IPS-15b (cell line): Measurements from ENCODE around the gene KANSL1.

ENCODE experiments used
- H3K27me3 ChIP-seq: one replicate; pipeline ENCODE4 v1.6.1; 2013; ENCODE audit warnings: low read length; ENCODE audit not compliant: control insufficient read depth, insufficient read depth
- H3K36me3 ChIP-seq: one replicate; pipeline ENCODE4 v1.6.1; 2013; ENCODE audit warnings: low read length; ENCODE audit not compliant: control insufficient read depth, insufficient read depth
- H3K4me1 ChIP-seq: one replicate; pipeline ENCODE4 v1.6.1; 2013; ENCODE audit warnings: mild to moderate bottlenecking, low read length; ENCODE audit not compliant: control insufficient read depth, insufficient read depth
- H3K4me3 ChIP-seq: one replicate; pipeline ENCODE4 v1.5.1; 2013; ENCODE audit warnings: low read depth, low read length
- H3K9ac ChIP-seq: one replicate; pipeline ENCODE4 v1.6.1; 2013; ENCODE audit warnings: low read depth, mild to moderate bottlenecking, low read length
- H3K9me3 ChIP-seq: one replicate; pipeline ENCODE4 v1.6.1; 2013; ENCODE audit warnings: mild to moderate bottlenecking, low read length; ENCODE audit not compliant: control insufficient read depth, insufficient read depth

Gene KANSL1

GRCh38 chr17:46047856-46048255 lies 145.4 kb downstream of the KANSL1 start:
- Histone ChIP-seq H3K27me3 (no peaks in the 10 kb centered on the region), H3K4me3 (no peak overlapping the region), H3K4me1 (no peaks in the 10 kb centered on the region), H3K9me3 (no peaks in the 10 kb centered on the region), H3K9ac (no peak overlapping the region), H3K36me3 (peaks cover 21% of the 10 kb centered on the region)

- peaks cover 21% of the 10 kb centered on the region for H3K36me3 ChIP-seq
- no peaks in the 10 kb centered on the region for H3K27me3 ChIP-seq
- H3K9me3 ChIP-seq = no peaks in the 10 kb centered on the region
- H3K4me1 ChIP-seq = no peaks in the 10 kb centered on the region
- H3K4me3 ChIP-seq = no peak overlapping the region
- H3K9ac ChIP-seq = no peak overlapping the region
Measured at GRCh38 chr17:46047398-46047797, 145.8 kb downstream of the KANSL1 start.

- H3K27me3 ChIP-seq = no peaks in the 10 kb centered on the region
- H3K9ac ChIP-seq = no peak overlapping the region
- no peaks in the 10 kb centered on the region for H3K4me1 ChIP-seq
- H3K4me3 ChIP-seq = no peak overlapping the region
- no peaks in the 10 kb centered on the region for H3K9me3 ChIP-seq
- peaks cover 21% of the 10 kb centered on the region for H3K36me3 ChIP-seq
Measured at GRCh38 chr17:46046957-46047356, 146.3 kb downstream of the KANSL1 start.

GRCh38 chr17:46045639-46046038 lies 147.6 kb downstream of the KANSL1 start:
- Histone ChIP-seq H3K27me3 (no peaks in the 10 kb centered on the region), H3K4me1 (no peaks in the 10 kb centered on the region), H3K9me3 (no peaks in the 10 kb centered on the region), H3K9ac (no peak overlapping the region), H3K4me3 (no peak overlapping the region), H3K36me3 (peaks cover 21% of the 10 kb centered on the region)

GRCh38 chr17:46044989-46045388 lies 148.2 kb downstream of the KANSL1 start:
- H3K27me3 ChIP-seq = no peaks in the 10 kb centered on the region
- H3K4me1 ChIP-seq = no peaks in the 10 kb centered on the region
- H3K36me3 ChIP-seq = peaks cover 15% of the 10 kb centered on the region
- H3K9me3 ChIP-seq = no peaks in the 10 kb centered on the region
- H3K4me3 ChIP-seq = no peak overlapping the region
- no peak overlapping the region for H3K9ac ChIP-seq

- Histone ChIP-seq H3K27me3 (no peaks in the 10 kb centered on the region), H3K4me3 (no peak overlapping the region), H3K36me3 (peaks cover 14% of the 10 kb centered on the region), H3K9ac (no peak overlapping the region), H3K9me3 (no peaks in the 10 kb centered on the region), H3K4me1 (no peaks in the 10 kb centered on the region)
Measured at GRCh38 chr17:46044286-46044928, 148.8 kb downstream of the KANSL1 start.

- H3K4me3 ChIP-seq = no peak overlapping the region
- no peaks in the 10 kb centered on the region for H3K9me3 ChIP-seq
- peaks cover 18% of the 10 kb centered on the region for H3K36me3 ChIP-seq
- no peak overlapping the region for H3K9ac ChIP-seq
- no peaks in the 10 kb centered on the region for H3K4me1 ChIP-seq
- H3K27me3 ChIP-seq = no peaks in the 10 kb centered on the region
Measured at GRCh38 chr17:46043606-46044005, 149.6 kb downstream of the KANSL1 start.

- no peaks in the 10 kb centered on the region for H3K4me1 ChIP-seq
- peaks cover 21% of the 10 kb centered on the region for H3K36me3 ChIP-seq
- H3K27me3 ChIP-seq = no peaks in the 10 kb centered on the region
- no peak overlapping the region for H3K9ac ChIP-seq
- no peaks in the 10 kb centered on the region for H3K9me3 ChIP-seq
- no peak overlapping the region for H3K4me3 ChIP-seq
Measured at GRCh38 chr17:46042925-46043324, 150.3 kb downstream of the KANSL1 start.

- Histone ChIP-seq H3K36me3 (peaks cover 20% of the 10 kb centered on the region), H3K4me1 (no peaks in the 10 kb centered on the region), H3K4me3 (no peak overlapping the region), H3K9me3 (no peaks in the 10 kb centered on the region), H3K9ac (no peak overlapping the region), H3K27me3 (no peaks in the 10 kb centered on the region)
Measured at GRCh38 chr17:46042246-46042645, 151.0 kb downstream of the KANSL1 start.

- H3K9ac ChIP-seq = no peak overlapping the region
- peaks cover 36% of the 10 kb centered on the region for H3K36me3 ChIP-seq
- no peak overlapping the region for H3K4me3 ChIP-seq
- H3K27me3 ChIP-seq = no peaks in the 10 kb centered on the region
- no peaks in the 10 kb centered on the region for H3K9me3 ChIP-seq
- no peaks in the 10 kb centered on the region for H3K4me1 ChIP-seq
Measured at GRCh38 chr17:46039592-46040186, 153.5 kb downstream of the KANSL1 start.

- no peak overlapping the region for H3K9ac ChIP-seq
- peaks cover 41% of the 10 kb centered on the region for H3K36me3 ChIP-seq
- H3K4me1 ChIP-seq = no peaks in the 10 kb centered on the region
- no peaks in the 10 kb centered on the region for H3K9me3 ChIP-seq
- no peaks in the 10 kb centered on the region for H3K27me3 ChIP-seq
- no peak overlapping the region for H3K4me3 ChIP-seq
Measured at GRCh38 chr17:46038937-46039336, 154.3 kb downstream of the KANSL1 start.

- Histone ChIP-seq H3K9ac (no peak overlapping the region), H3K4me3 (no peak overlapping the region), H3K4me1 (no peaks in the 10 kb centered on the region), H3K27me3 (no peaks in the 10 kb centered on the region), H3K36me3 (peaks cover 46% of the 10 kb centered on the region), H3K9me3 (no peaks in the 10 kb centered on the region)
Measured at GRCh38 chr17:46038414-46038813, 154.8 kb downstream of the KANSL1 start.
